H9 (cell line): Measurements from ENCODE around the gene KIF6. TPM values are rescaled to one million over a fixed set of nuclear protein-coding genes. Genes with fewer than 3 reads are reported as not detected.

ENCODE experiments used
- DNase-seq: peaks from one replicate; pipeline ENCODE4 v3.0.0-alpha.2; 2017
- H2AFZ ChIP-seq: one replicate; pipeline ENCODE4 v1.6.1; 2013; ENCODE audit warnings: mild to moderate bottlenecking, low read length, control low read depth, moderate library complexity
- H2AK5ac ChIP-seq: 2 replicates; pipeline ENCODE4 v1.6.1; 2013; ENCODE audit warnings: low read length, control low read depth, mixed read lengths; ENCODE audit not compliant: insufficient read length
- H2BK120ac ChIP-seq: one replicate; pipeline ENCODE4 v1.6.1; 2013; ENCODE audit warnings: low read depth, mild to moderate bottlenecking, low read length, control low read depth, inconsistent platforms; ENCODE audit not compliant: poor library complexity, severe bottlenecking
- H2BK12ac ChIP-seq: 2 replicates; pipeline ENCODE4 v1.6.1; 2013; ENCODE audit warnings: low read length, control low read depth, mixed read lengths, low read depth; ENCODE audit not compliant: insufficient read length
- H2BK15ac ChIP-seq: 2 replicates; pipeline ENCODE4 v1.6.1; 2013; ENCODE audit warnings: low read depth, low read length, control low read depth
- H2BK20ac ChIP-seq: one replicate; pipeline ENCODE4 v1.6.1; 2013; ENCODE audit warnings: low read depth, mild to moderate bottlenecking, low read length, control low read depth, inconsistent platforms; ENCODE audit not compliant: poor library complexity, severe bottlenecking
- H2BK5ac ChIP-seq: 2 replicates; pipeline ENCODE4 v1.6.1; 2013; ENCODE audit warnings: low read length, control low read depth, mixed read lengths; ENCODE audit not compliant: insufficient read length
- H3K14ac ChIP-seq: 2 replicates; pipeline ENCODE4 v1.6.1; 2013; ENCODE audit warnings: low read length, control low read depth; ENCODE audit not compliant: insufficient read depth
- H3K18ac ChIP-seq: 2 replicates; pipeline ENCODE4 v1.6.1; 2013; ENCODE audit warnings: low read depth, mild to moderate bottlenecking, mixed read lengths, low read length, control low read depth; ENCODE audit not compliant: insufficient read length
- H3K23ac ChIP-seq: 2 replicates; pipeline ENCODE4 v1.6.1; 2013; ENCODE audit warnings: low read length, control low read depth, mixed read lengths, low read depth; ENCODE audit not compliant: insufficient read length
- H3K23me2 ChIP-seq: 2 replicates; pipeline ENCODE4 v1.6.1; 2013; ENCODE audit warnings: low read depth, mild to moderate bottlenecking, mixed read lengths, low read length, control low read depth; ENCODE audit not compliant: insufficient read length, poor library complexity, severe bottlenecking
- H3K27ac ChIP-seq: 2 replicates; pipeline ENCODE4 v1.5.1; 2013; ENCODE audit warnings: low read length, control low read depth, mixed read lengths, low read depth; ENCODE audit not compliant: insufficient read length
- H3K27me3 ChIP-seq: 2 replicates; pipeline ENCODE4 v1.6.1; 2013; ENCODE audit warnings: low read length, control low read depth, inconsistent platforms; ENCODE audit not compliant: insufficient read depth
- H3K4ac ChIP-seq: 2 replicates; pipeline ENCODE4 v1.6.1; 2013; ENCODE audit warnings: low read depth, mild to moderate bottlenecking, control low read depth, inconsistent platforms, low read length, moderate library complexity
- H3K4me1 ChIP-seq: 2 replicates; pipeline ENCODE4 v1.6.1; 2013; ENCODE audit warnings: low read length, control low read depth, inconsistent platforms; ENCODE audit not compliant: insufficient read depth
- H3K4me2 ChIP-seq: 2 replicates; pipeline ENCODE4 v1.6.1; 2013; ENCODE audit warnings: low read length, control low read depth, mixed read lengths; ENCODE audit not compliant: insufficient read length, insufficient read depth
- H3K56ac ChIP-seq: 2 replicates; pipeline ENCODE4 v1.6.1; 2013; ENCODE audit warnings: low read depth, mild to moderate bottlenecking, mixed read lengths, low read length, control low read depth; ENCODE audit not compliant: insufficient read length
- H3K79me1 ChIP-seq: 2 replicates; pipeline ENCODE4 v1.6.1; 2013; ENCODE audit warnings: low read depth, mild to moderate bottlenecking, moderate library complexity, low read length, control low read depth, inconsistent platforms; ENCODE audit not compliant: insufficient read depth, poor library complexity, severe bottlenecking
- H3K79me2 ChIP-seq: 2 replicates; pipeline ENCODE4 v1.6.1; 2013; ENCODE audit warnings: low read length, control low read depth, inconsistent platforms; ENCODE audit not compliant: insufficient read depth
- H3K9ac ChIP-seq: 2 replicates; pipeline ENCODE4 v1.6.1; 2013; ENCODE audit warnings: low read length, control low read depth, mixed read lengths; ENCODE audit not compliant: insufficient read length; ENCODE audit errors: extremely low read depth
- H3K9me3 ChIP-seq: one replicate; pipeline ENCODE4 v1.6.1; 2013; ENCODE audit warnings: low read depth, low read length, inconsistent platforms; ENCODE audit not compliant: control insufficient read depth
- H3T11ph ChIP-seq: one replicate; pipeline ENCODE4 v1.6.1; 2013; ENCODE audit warnings: mild to moderate bottlenecking, low read length, control low read depth, inconsistent platforms
- H4K20me1 ChIP-seq: one replicate; pipeline ENCODE4 v1.6.1; 2013; ENCODE audit not compliant: control insufficient read depth, insufficient read length, insufficient read depth
- H4K5ac ChIP-seq: 2 replicates; pipeline ENCODE4 v1.6.1; 2013; ENCODE audit warnings: low read depth, mild to moderate bottlenecking, mixed read lengths, low read length, control low read depth; ENCODE audit not compliant: insufficient read length
- H4K8ac ChIP-seq: replicated peaks from 2 replicates; pipeline ENCODE4 v1.6.1; 2013; ENCODE audit warnings: low read length, control low read depth, mixed read lengths, low read depth; ENCODE audit not compliant: insufficient read length
- H4K91ac ChIP-seq: 2 replicates; pipeline ENCODE4 v1.6.1; 2013; ENCODE audit warnings: low read depth, mild to moderate bottlenecking, moderate library complexity, mixed read lengths, low read length, control low read depth; ENCODE audit not compliant: insufficient read length
- H3K27ac Mint-ChIP-seq, 3 experiments: 2 replicates in 2 of 3; 3 replicates in 1 of 3; pipeline ENCODE4 v1.8.0; 2020 to 2021; ENCODE audit warnings: mixed read lengths in 3 of 3, mild to moderate bottlenecking in 1 of 3, moderate library complexity in 1 of 3
- H3K27me3 Mint-ChIP-seq: 2 replicates; pipeline ENCODE4 v1.8.0; 2021; ENCODE audit warnings: low read depth, mild to moderate bottlenecking, moderate library complexity, mixed read lengths
- H3K36me3 Mint-ChIP-seq, 3 experiments: 2 replicates in 2 of 3; 3 replicates in 1 of 3; pipeline ENCODE4 v1.8.0; 2020 to 2021; ENCODE audit warnings: low read depth in 3 of 3, mixed read lengths in 3 of 3; ENCODE audit not compliant: insufficient read depth in 1 of 3
- H3K4me1 Mint-ChIP-seq, 2 experiments: 2 replicates each; pipeline ENCODE4 v1.8.0; 2020; ENCODE audit warnings: mixed read lengths in 2 of 2
- H3K4me3 Mint-ChIP-seq, 2 experiments: 2 replicates in 1 of 2; 3 replicates in 1 of 2; pipeline ENCODE4 v1.8.0; 2020 to 2021; ENCODE audit warnings: mild to moderate bottlenecking in 2 of 2, mixed read lengths in 2 of 2, moderate library complexity in 1 of 2
- H3K9me3 Mint-ChIP-seq, 2 experiments: 2 replicates in 1 of 2; 3 replicates in 1 of 2; pipeline ENCODE4 v1.8.0; 2020; ENCODE audit warnings: mild to moderate bottlenecking in 2 of 2, mixed read lengths in 2 of 2, moderate library complexity in 1 of 2
- CTCF ChIP-seq: fragments of 200-600 bp; sonication (generic); conservative IDR thresholded peaks from 3 replicates; pipeline ENCODE4 v1.8.0; 2021; ENCODE audit warnings: antibody characterized with exemption, mild to moderate bottlenecking
- WGBS: extraction: QIAGEN DNeasy Blood & Tissue Kit; methylation state at CpG from one replicate; pipeline ENCODE4 v1.1.7; 2013; ENCODE audit warnings: missing lambda C conversion rate, low lambda C conversion rate, mixed read lengths; ENCODE audit not compliant: insufficient read length; ENCODE audit errors: extremely low coverage; 5-methylcytosine and 5-hydroxymethylcytosine counted together
- total RNA-seq: library from RNA; stranded (reverse); gene quantifications from 2 replicates; pipeline ENCODE4 v1.2.1, GENCODE V29; 2021

Gene KIF6
- total RNA-seq, 1 experiment from 2014 or later = 0.63 TPM

- Histone ChIP-seq H3K18ac (no peak overlapping the region), H2BK15ac (no peak overlapping the region)
- no peaks in the 10 kb centered on the region for H3K9me3 Mint-ChIP-seq
These were observed 184.8 kb downstream of the KIF6 start for GRCh38 chr6:39540454-39540853.

More at GRCh38 chr6:39540454-39540853, 184.8 kb downstream of the KIF6 start:
- H4K20me1 ChIP-seq = no peaks in the 10 kb centered on the region
- H4K5ac ChIP-seq = no peak overlapping the region
- no CpG with 5 or more reads among the region's 12 CpGs for WGBS
- H3K27me3 ChIP-seq = no peaks in the 10 kb centered on the region
- H3K4me1 ChIP-seq = no peaks in the 10 kb centered on the region
- H2BK12ac ChIP-seq = no peak overlapping the region
- H4K91ac ChIP-seq = no peak overlapping the region
- no peak overlapping the region for H3K14ac ChIP-seq
- no peaks in the 10 kb centered on the region for H3K79me2 ChIP-seq
- no peaks in the 10 kb centered on the region for H3K23me2 ChIP-seq
- TF ChIP-seq CTCF = no peak
- Mint-ChIP-seq H3K27ac (no peak overlapping the region), H3K4me1 (no peaks in the 10 kb centered on the region), H3K4me3 (no peak overlapping the region), H3K36me3 (no peaks in the 10 kb centered on the region), H3K27me3 (no peaks in the 10 kb centered on the region; the same call in 1 of the 2 replicates)
- H3K27ac ChIP-seq = no peak overlapping the region
- H2AK5ac ChIP-seq = no peak overlapping the region
- no peak overlapping the region for H3K23ac ChIP-seq
- H3K4ac ChIP-seq = no peak overlapping the region
- H2BK120ac ChIP-seq = no peak overlapping the region
- H3K4me2 ChIP-seq = no peak overlapping the region
- H2BK20ac ChIP-seq = no peak overlapping the region
- H2BK5ac ChIP-seq = no peak overlapping the region
- no peak overlapping the region for H3T11ph ChIP-seq
- no peak overlapping the region for H4K8ac ChIP-seq
- H3K9me3 ChIP-seq = no peaks in the 10 kb centered on the region
- H3K9ac ChIP-seq = no peak overlapping the region
- H2AFZ ChIP-seq = no peak overlapping the region
- no peaks in the 10 kb centered on the region for H3K79me1 ChIP-seq
- no peak for DNase-seq
- H3K56ac ChIP-seq = no peak overlapping the region
